ENCODE data around the gene GMDS.

GRCh38 chr6:1739220-1739619 lies 506.2 kb downstream of the GMDS start:
- TF ChIP-seq CTCF (IDR thresholded peaks at IDR 0.05) (no peak), POLR2A (IDR thresholded peaks at IDR 0.05) (no peak), EP300 (IDR thresholded peaks at IDR 0.05) (no peak)

Data from ovary (tissue), 3 donors.